RPMI8226 (cell line): ENCODE measurements around the gene GPR160.
"Not testable (repeated sequence)": the region's sequence is repeated elsewhere in the genome, so short reads cannot be mapped to it uniquely, and the experiment has no call there.

Experiments used
- DNase-seq: peaks from one replicate; pipeline ENCODE4 v3.0.0-alpha.2; 2015

The GPR160 gene

GRCh38 chr3:170037463-170038433 lies at the start of gene GPR160:
Gene GPR160, plus strand, starts transcription at chr3:170037995. Its CDS starts 45,978 bp downstream, at chr3:170083973.
- peak; percentile 99 for DNase-seq

- no peak for DNase-seq
Measured at GRCh38 chr3:169990431-169990830, 47.4 kb upstream of the GPR160 start.

- no peak for DNase-seq
Measured at GRCh38 chr3:169992156-169992555, 45.6 kb upstream of the GPR160 start.

- DNase-seq = no peak
Measured at GRCh38 chr3:169992781-169993180, 45.0 kb upstream of the GPR160 start.

- DNase-seq = no peak
Measured at GRCh38 chr3:169993761-169994160, 44.0 kb upstream of the GPR160 start.

GRCh38 chr3:169996063-169996462 lies 41.7 kb upstream of the GPR160 start:
- DNase-seq = no peak

GRCh38 chr3:169998668-169999131 lies 39.1 kb upstream of the GPR160 start:
- peak; percentile 69 for DNase-seq

GRCh38 chr3:169999433-169999832 lies 38.4 kb upstream of the GPR160 start:
- peak; percentile 33 for DNase-seq

GRCh38 chr3:170000051-170000450 lies 37.7 kb upstream of the GPR160 start:
- DNase-seq = no peak

- DNase-seq = no peak
Measured at GRCh38 chr3:170002231-170002630, 35.6 kb upstream of the GPR160 start.

- no peak for DNase-seq
Measured at GRCh38 chr3:170002879-170003278, 34.9 kb upstream of the GPR160 start.

- no peak for DNase-seq
Measured at GRCh38 chr3:170003881-170004356, 33.9 kb upstream of the GPR160 start.

- DNase-seq = peak; percentile 74
Measured at GRCh38 chr3:170007031-170007663, 30.6 kb upstream of the GPR160 start.

GRCh38 chr3:170010498-170010897 lies 27.3 kb upstream of the GPR160 start:
- no peak for DNase-seq

- no peak for DNase-seq
Measured at GRCh38 chr3:170012683-170013400, 25.0 kb upstream of the GPR160 start.

- no peak for DNase-seq
Measured at GRCh38 chr3:170016057-170016456, 21.7 kb upstream of the GPR160 start.

GRCh38 chr3:170019306-170019705 lies 18.5 kb upstream of the GPR160 start:
- DNase-seq = not testable (repeated sequence)

- DNase-seq = no peak
Measured at GRCh38 chr3:170021083-170021482, 16.7 kb upstream of the GPR160 start.

GRCh38 chr3:170022336-170022735 lies 15.5 kb upstream of the GPR160 start:
- DNase-seq = no peak

- DNase-seq = no peak
Measured at GRCh38 chr3:170023165-170023564, 14.6 kb upstream of the GPR160 start.

- DNase-seq = no peak
Measured at GRCh38 chr3:170024581-170024980, 13.2 kb upstream of the GPR160 start.

GRCh38 chr3:170027233-170028102 lies 10.3 kb upstream of the GPR160 start:
- DNase-seq = no peak
